Skeletal muscle tissue (tissue), 4 donors: ENCODE measurements around the gene NIFK. TPM values are rescaled to one million over a fixed set of nuclear protein-coding genes. Genes with fewer than 3 reads are reported as not detected.
"Not testable (repeated sequence)": the region's sequence is repeated elsewhere in the genome, so short reads cannot be mapped to it uniquely, and the experiment has no call there.

Experiments
- H3K27ac ChIP-seq: one replicate; pipeline ENCODE4 v1.7.0; 2013; ENCODE audit warnings: mild to moderate bottlenecking, low read depth, low read length, inconsistent platforms
- H3K27me3 ChIP-seq, 3 donors: one replicate each; pipeline ENCODE4 v1.7.0; 2013; ENCODE audit warnings: low read length in 3 of 3; ENCODE audit not compliant: control insufficient read depth in 3 of 3, insufficient read depth in 3 of 3
- H3K36me3 ChIP-seq, 3 donors: one replicate each; pipeline ENCODE4 v1.7.0; 2013; ENCODE audit warnings: low read length in 3 of 3; ENCODE audit not compliant: control insufficient read depth in 3 of 3, insufficient read depth in 3 of 3
- H3K4me1 ChIP-seq, 3 donors: one replicate each; pipeline ENCODE4 v1.7.0; 2013; ENCODE audit warnings: low read length in 3 of 3, mild to moderate bottlenecking in 3 of 3; ENCODE audit not compliant: control insufficient read depth in 3 of 3, insufficient read depth in 3 of 3
- H3K4me3 ChIP-seq, 3 donors: one replicate each; pipeline ENCODE4 v1.7.0; 2013; ENCODE audit warnings: low read length in 3 of 3
- H3K9ac ChIP-seq, 3 donors: one replicate each; pipeline ENCODE4 v1.7.0; 2013; ENCODE audit warnings: low read length in 3 of 3, mild to moderate bottlenecking in 3 of 3, moderate library complexity in 2 of 3, low read depth in 1 of 3
- H3K9me3 ChIP-seq, 3 donors: one replicate each; pipeline ENCODE4 v1.7.0; 2013; ENCODE audit warnings: low read length in 3 of 3; ENCODE audit not compliant: control insufficient read depth in 3 of 3
- total RNA-seq: library from RNA; depleted of rRNA; stranded (reverse); fragments of >200 nt; gene quantifications from one replicate; pipeline ENCODE4 v1.2.3, GENCODE V29; 2014
- donor health status: Osteomylitis.

Gene NIFK
- total RNA-seq, 1 donor from 2014 or later, result 39.7 TPM

- not testable (repeated sequence) for H3K27ac ChIP-seq, H3K27me3 ChIP-seq, H3K4me3 ChIP-seq, H3K36me3 ChIP-seq, H3K4me1 ChIP-seq, H3K9ac ChIP-seq, H3K9me3 ChIP-seq
Measured at GRCh38 chr2:121711481-121711880, 25.2 kb downstream of the NIFK start.

- no peak overlapping the region for H3K9ac ChIP-seq
- no peak overlapping the region for H3K4me3 ChIP-seq
- H3K36me3 ChIP-seq, result no peaks in the 10 kb centered on the region
- no peaks in the 10 kb centered on the region for H3K27me3 ChIP-seq
- H3K4me1 ChIP-seq, result no peaks in the 10 kb centered on the region
- H3K9me3 ChIP-seq, result no peaks in the 10 kb centered on the region
- H3K27ac ChIP-seq, result no peak overlapping the region
Measured at GRCh38 chr2:121710470-121711170, 26.1 kb downstream of the NIFK start.

GRCh38 chr2:121709776-121710469 lies 26.8 kb downstream of the NIFK start:
- Histone ChIP-seq H3K9ac (no peak overlapping the region), H3K36me3 (no peaks in the 10 kb centered on the region), H3K27me3 (no peaks in the 10 kb centered on the region), H3K4me1 (no peaks in the 10 kb centered on the region), H3K9me3 (no peaks in the 10 kb centered on the region), H3K27ac (no peak overlapping the region), H3K4me3 (no peak overlapping the region)

GRCh38 chr2:121707920-121708361 lies 28.7 kb downstream of the NIFK start:
- no peak overlapping the region for H3K4me3 ChIP-seq
- H3K9me3 ChIP-seq, result no peaks in the 10 kb centered on the region
- H3K27me3 ChIP-seq, result no peaks in the 10 kb centered on the region
- no peaks in the 10 kb centered on the region for H3K36me3 ChIP-seq
- no peak overlapping the region for H3K9ac ChIP-seq
- H3K4me1 ChIP-seq, result no peaks in the 10 kb centered on the region
- no peak overlapping the region for H3K27ac ChIP-seq

- Histone ChIP-seq H3K27ac (no peak overlapping the region), H3K4me3 (no peak overlapping the region), H3K9me3 (no peaks in the 10 kb centered on the region), H3K9ac (no peak overlapping the region), H3K27me3 (no peaks in the 10 kb centered on the region), H3K4me1 (no peaks in the 10 kb centered on the region), H3K36me3 (no peaks in the 10 kb centered on the region)
Measured at GRCh38 chr2:121707344-121707919, 29.2 kb downstream of the NIFK start.

- Histone ChIP-seq H3K36me3 (no peaks in the 10 kb centered on the region), H3K4me1 (no peaks in the 10 kb centered on the region), H3K27me3 (no peaks in the 10 kb centered on the region), H3K9ac (no peak overlapping the region), H3K27ac (no peak overlapping the region), H3K9me3 (no peaks in the 10 kb centered on the region), H3K4me3 (no peak overlapping the region)
Measured at GRCh38 chr2:121705958-121706357, 30.7 kb downstream of the NIFK start.

GRCh38 chr2:121705390-121705789 lies 31.3 kb downstream of the NIFK start:
- Histone ChIP-seq H3K4me3 (no peak overlapping the region), H3K4me1 (peaks cover 3 to 4% (median 4%) of the 10 kb centered on the region in 3 donors), H3K27me3 (no peaks in the 10 kb centered on the region), H3K9ac (no peak overlapping the region), H3K9me3 (no peaks in the 10 kb centered on the region), H3K27ac (no peak overlapping the region), H3K36me3 (no peaks in the 10 kb centered on the region)

- not testable (repeated sequence) for H3K27me3 ChIP-seq, H3K9ac ChIP-seq, H3K36me3 ChIP-seq, H3K27ac ChIP-seq, H3K9me3 ChIP-seq, H3K4me3 ChIP-seq
- H3K4me1 ChIP-seq, result peaks cover 16 to 19% (median 18%) of the 10 kb centered on the region in 3 donors
Measured at GRCh38 chr2:121701761-121702160, 34.9 kb downstream of the NIFK start.

- H3K27ac ChIP-seq, result peak overlapping the region; percentile 80
- peaks cover 19 to 23% (median 22%) of the 10 kb centered on the region in 3 donors for H3K4me1 ChIP-seq
- H3K9ac ChIP-seq, result peak overlapping the region in 2 of 3 donors; percentile 12 to 66
- no peaks in the 10 kb centered on the region for H3K9me3 ChIP-seq
- H3K36me3 ChIP-seq, result no peaks in the 10 kb centered on the region
- H3K27me3 ChIP-seq, result no peaks in the 10 kb centered on the region
- H3K4me3 ChIP-seq, result peak overlapping the region; percentile 27 to 45 (median 41)
Measured at GRCh38 chr2:121699421-121700333, 37.0 kb downstream of the NIFK start.
